GM10847 (cell line): Measurements from ENCODE around the gene SETD1A.
A peak's percentile ranks its signal among the peaks of the same experiment; 100 is the strongest.

Source experiments
- POLR2A ChIP-seq: IDR thresholded peaks from 2 replicates; pipeline ENCODE4 v1.6.1; 2011; ENCODE audit not compliant: insufficient read length; ENCODE audit errors: extremely low read depth

The SETD1A gene

GRCh38 chr16:30957456-30958174 is at the start of gene SETD1A:
SETD1A (plus strand) TSS chr16:30957754; CDS start chr16:30958732, 978 bp downstream.
- TF ChIP-seq POLR2A, result peak; percentile 30

- no peak for TF ChIP-seq POLR2A
Observed at GRCh38 chr16:30910427-30911029, 47.0 kb upstream of the SETD1A start.

GRCh38 chr16:30912794-30913412 is 44.7 kb upstream of the SETD1A start:
- TF ChIP-seq POLR2A, result no peak

- no peak for TF ChIP-seq POLR2A
Observed at GRCh38 chr16:30914830-30915229, 42.7 kb upstream of the SETD1A start.

- TF ChIP-seq POLR2A, result no peak
Observed at GRCh38 chr16:30918614-30919013, 38.9 kb upstream of the SETD1A start.

GRCh38 chr16:30920891-30921290 is 36.7 kb upstream of the SETD1A start:
- TF ChIP-seq POLR2A, result no peak

GRCh38 chr16:30921459-30921747 is 36.2 kb upstream of the SETD1A start:
- TF ChIP-seq POLR2A, result no peak

GRCh38 chr16:30921748-30922419 is 35.7 kb upstream of the SETD1A start:
- peak; percentile 13 for TF ChIP-seq POLR2A

GRCh38 chr16:30922420-30922959 is 35.1 kb upstream of the SETD1A start:
- TF ChIP-seq POLR2A, result no peak

GRCh38 chr16:30922960-30923535 is 34.5 kb upstream of the SETD1A start:
- TF ChIP-seq POLR2A, result no peak

- TF ChIP-seq POLR2A, result no peak
Observed at GRCh38 chr16:30923554-30924075, 33.9 kb upstream of the SETD1A start, which contains the start of gene FBXL19. FBXL19 (plus strand) TSS chr16:30923572; CDS start chr16:30925755, 2,183 bp downstream.

GRCh38 chr16:30924076-30924912 is 33.3 kb upstream of the SETD1A start:
- no peak for TF ChIP-seq POLR2A

- TF ChIP-seq POLR2A, result no peak
Observed at GRCh38 chr16:30924913-30925631, 32.5 kb upstream of the SETD1A start.

GRCh38 chr16:30925632-30925987 is 31.9 kb upstream of the SETD1A start:
- no peak for TF ChIP-seq POLR2A
